ENCODE results near the gene HAPLN3.
"Not testable (repeated sequence)": the region's sequence is repeated elsewhere in the genome, so short reads cannot be mapped to it uniquely, and the experiment has no call there.

DNA sequence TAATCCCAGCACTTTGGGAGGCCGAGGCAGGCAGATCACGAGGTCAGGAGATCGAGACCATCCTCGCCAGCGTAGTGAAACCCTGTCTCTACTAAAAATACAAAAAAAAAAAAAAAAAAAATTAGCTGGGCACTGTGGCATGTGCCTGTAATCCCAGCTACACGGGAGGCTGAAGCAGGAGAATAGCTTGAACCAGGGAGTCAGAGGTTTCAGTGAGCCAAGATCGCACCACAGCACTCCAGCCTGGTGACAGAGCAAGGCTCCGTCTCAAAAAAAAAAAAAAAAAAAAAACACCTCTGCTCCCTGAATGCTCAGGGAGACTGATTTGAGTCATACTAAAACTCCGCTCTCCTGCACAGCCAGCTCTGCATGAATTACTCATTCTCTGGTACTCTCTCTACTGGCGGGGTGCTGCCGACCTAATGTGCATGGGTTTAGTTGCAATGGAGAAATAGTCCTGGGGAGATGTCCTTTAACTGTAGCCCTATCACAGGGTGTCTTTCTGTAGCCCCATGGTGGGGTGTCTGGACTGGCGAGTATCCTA lies 25.6 kb upstream of the HAPLN3 start:
- TF ChIP-seq, protein P1, sequence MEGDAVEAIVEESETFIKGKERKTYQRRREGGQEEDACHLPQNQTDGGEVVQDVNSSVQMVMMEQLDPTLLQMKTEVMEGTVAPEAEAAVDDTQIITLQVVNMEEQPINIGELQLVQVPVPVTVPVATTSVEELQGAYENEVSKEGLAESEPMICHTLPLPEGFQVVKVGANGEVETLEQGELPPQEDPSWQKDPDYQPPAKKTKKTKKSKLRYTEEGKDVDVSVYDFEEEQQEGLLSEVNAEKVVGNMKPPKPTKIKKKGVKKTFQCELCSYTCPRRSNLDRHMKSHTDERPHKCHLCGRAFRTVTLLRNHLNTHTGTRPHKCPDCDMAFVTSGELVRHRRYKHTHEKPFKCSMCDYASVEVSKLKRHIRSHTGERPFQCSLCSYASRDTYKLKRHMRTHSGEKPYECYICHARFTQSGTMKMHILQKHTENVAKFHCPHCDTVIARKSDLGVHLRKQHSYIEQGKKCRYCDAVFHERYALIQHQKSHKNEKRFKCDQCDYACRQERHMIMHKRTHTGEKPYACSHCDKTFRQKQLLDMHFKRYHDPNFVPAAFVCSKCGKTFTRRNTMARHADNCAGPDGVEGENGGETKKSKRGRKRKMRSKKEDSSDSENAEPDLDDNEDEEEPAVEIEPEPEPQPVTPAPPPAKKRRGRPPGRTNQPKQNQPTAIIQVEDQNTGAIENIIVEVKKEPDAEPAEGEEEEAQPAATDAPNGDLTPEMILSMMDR (conservative IDR thresholded peaks at IDR 0.05; ENCODE audit: low read length), result not testable (repeated sequence)
- TF ChIP-seq EZH2phosphoT487 (IDR thresholded peaks at IDR 0.05; ENCODE audit: borderline replicate concordance), result not testable (repeated sequence)
